ENCODE measurements around the gene SPTY2D1.
"Not testable (repeated sequence)": the region's sequence is repeated elsewhere in the genome, so short reads cannot be mapped to it uniquely, and the experiment has no call there.

SPTY2D1 gene

GRCh38 chr11:18617688-18618341, 16.3 kb downstream of the SPTY2D1 start:
- DNase-seq = no peak

- no peak for DNase-seq
These were observed 18.3 kb downstream of the SPTY2D1 start for GRCh38 chr11:18615628-18616392.

- no peak for DNase-seq
These were observed 19.5 kb downstream of the SPTY2D1 start for GRCh38 chr11:18614667-18615066.

GRCh38 chr11:18612394-18612793, 21.7 kb downstream of the SPTY2D1 start:
- no peak for DNase-seq

- DNase-seq = no peak
These were observed 22.9 kb downstream of the SPTY2D1 start for GRCh38 chr11:18611196-18611595.

GRCh38 chr11:18608376-18608775, 25.8 kb downstream of the SPTY2D1 start:
- DNase-seq = peak; percentile 5

- DNase-seq = no peak
These were observed 33.1 kb downstream of the SPTY2D1 start for GRCh38 chr11:18600915-18601569.

GRCh38 chr11:18599739-18600230, 34.4 kb downstream of the SPTY2D1 start, which contains the start of gene MISFA:
MISFA (plus strand) TSS chr11:18599789; CDS start chr11:18599929, 140 bp downstream.
- no peak for DNase-seq

GRCh38 chr11:18594999-18595749, 39.0 kb downstream of the SPTY2D1 start:
- no peak for DNase-seq

GRCh38 chr11:18594088-18594487, 40.1 kb downstream of the SPTY2D1 start:
- not testable (repeated sequence) for DNase-seq

GRCh38 chr11:18590571-18590970, 43.6 kb downstream of the SPTY2D1 start:
- no peak for DNase-seq

GRCh38 chr11:18588297-18589252, 45.6 kb downstream of the SPTY2D1 start, which contains the start of gene UEVLD:
UEVLD (minus strand) TSS chr11:18588734; CDS start chr11:18588654, 80 bp downstream.
- peak; percentile 89 for DNase-seq

- DNase-seq = no peak
These were observed 52.3 kb downstream of the SPTY2D1 start for GRCh38 chr11:18581825-18582224.

GRCh38 chr11:18580113-18580766, 53.9 kb downstream of the SPTY2D1 start:
- DNase-seq = no peak

GRCh38 chr11:18578975-18579598, 55.1 kb downstream of the SPTY2D1 start:
- no peak for DNase-seq

GRCh38 chr11:18575361-18575760, 58.8 kb downstream of the SPTY2D1 start:
- DNase-seq = no peak

GRCh38 chr11:18567081-18567480, 67.1 kb downstream of the SPTY2D1 start:
- DNase-seq = no peak

GRCh38 chr11:18566406-18566805, 67.7 kb downstream of the SPTY2D1 start:
- DNase-seq = no peak

- DNase-seq = no peak
These were observed 70.0 kb downstream of the SPTY2D1 start for GRCh38 chr11:18564149-18564548.

GRCh38 chr11:18563090-18563730, 70.9 kb downstream of the SPTY2D1 start:
- no peak for DNase-seq

Measured in midbrain (tissue), 1 donor.